ENCODE data around the gene TTC22.

Gene TTC22

DNA sequence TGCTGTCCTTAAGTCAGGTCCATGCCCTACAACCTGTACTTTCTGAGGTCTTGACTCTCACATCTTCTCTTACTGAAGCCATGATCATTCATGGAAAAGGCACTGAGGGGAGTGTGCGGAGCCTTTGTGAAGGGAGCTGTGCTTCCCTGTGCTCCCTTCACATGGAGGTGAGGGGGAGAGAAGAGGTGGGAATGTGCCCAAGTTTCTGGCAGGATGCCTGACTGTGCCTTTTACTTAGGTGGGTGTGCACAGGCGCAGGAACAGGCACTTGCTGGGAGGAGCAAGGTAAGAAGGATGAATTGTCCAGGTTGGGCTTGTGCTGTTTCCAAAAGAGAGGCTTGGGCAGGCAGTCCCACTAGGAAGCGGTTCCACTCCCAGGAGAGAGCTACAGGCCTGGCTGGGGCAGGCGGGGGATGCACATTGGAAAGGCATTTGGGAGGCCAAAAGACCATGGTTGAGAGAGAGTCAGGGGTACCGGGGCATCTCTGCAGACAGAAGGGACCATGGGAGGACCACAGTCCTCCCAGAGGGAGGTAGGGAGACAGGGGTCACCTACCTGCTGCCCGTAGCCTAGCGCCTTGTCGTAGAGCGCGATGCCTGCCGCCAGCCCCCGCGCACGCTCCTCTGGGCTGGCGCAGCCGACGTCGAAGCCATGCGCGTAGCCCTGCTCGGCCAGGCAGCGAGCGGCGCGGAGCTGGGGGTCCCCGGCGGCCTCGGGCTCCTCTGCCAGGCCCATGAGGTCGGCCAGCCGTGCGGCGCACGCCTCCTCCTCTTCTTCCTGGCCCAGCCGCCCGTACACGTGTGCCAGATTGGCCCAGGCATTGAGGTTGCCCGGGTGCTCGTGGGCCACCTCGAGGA is 853 bp downstream of the TTC22 start:
- no peak for DNase-seq (ENCODE audit: low read depth)
- no peak overlapping the region for H3K4me3 ChIP-seq (ENCODE audit: low read length)
- TF ChIP-seq, protein P1, sequence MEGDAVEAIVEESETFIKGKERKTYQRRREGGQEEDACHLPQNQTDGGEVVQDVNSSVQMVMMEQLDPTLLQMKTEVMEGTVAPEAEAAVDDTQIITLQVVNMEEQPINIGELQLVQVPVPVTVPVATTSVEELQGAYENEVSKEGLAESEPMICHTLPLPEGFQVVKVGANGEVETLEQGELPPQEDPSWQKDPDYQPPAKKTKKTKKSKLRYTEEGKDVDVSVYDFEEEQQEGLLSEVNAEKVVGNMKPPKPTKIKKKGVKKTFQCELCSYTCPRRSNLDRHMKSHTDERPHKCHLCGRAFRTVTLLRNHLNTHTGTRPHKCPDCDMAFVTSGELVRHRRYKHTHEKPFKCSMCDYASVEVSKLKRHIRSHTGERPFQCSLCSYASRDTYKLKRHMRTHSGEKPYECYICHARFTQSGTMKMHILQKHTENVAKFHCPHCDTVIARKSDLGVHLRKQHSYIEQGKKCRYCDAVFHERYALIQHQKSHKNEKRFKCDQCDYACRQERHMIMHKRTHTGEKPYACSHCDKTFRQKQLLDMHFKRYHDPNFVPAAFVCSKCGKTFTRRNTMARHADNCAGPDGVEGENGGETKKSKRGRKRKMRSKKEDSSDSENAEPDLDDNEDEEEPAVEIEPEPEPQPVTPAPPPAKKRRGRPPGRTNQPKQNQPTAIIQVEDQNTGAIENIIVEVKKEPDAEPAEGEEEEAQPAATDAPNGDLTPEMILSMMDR (conservative IDR thresholded peaks at IDR 0.05; ENCODE audit: low read depth, low read length): no peak

DNA sequence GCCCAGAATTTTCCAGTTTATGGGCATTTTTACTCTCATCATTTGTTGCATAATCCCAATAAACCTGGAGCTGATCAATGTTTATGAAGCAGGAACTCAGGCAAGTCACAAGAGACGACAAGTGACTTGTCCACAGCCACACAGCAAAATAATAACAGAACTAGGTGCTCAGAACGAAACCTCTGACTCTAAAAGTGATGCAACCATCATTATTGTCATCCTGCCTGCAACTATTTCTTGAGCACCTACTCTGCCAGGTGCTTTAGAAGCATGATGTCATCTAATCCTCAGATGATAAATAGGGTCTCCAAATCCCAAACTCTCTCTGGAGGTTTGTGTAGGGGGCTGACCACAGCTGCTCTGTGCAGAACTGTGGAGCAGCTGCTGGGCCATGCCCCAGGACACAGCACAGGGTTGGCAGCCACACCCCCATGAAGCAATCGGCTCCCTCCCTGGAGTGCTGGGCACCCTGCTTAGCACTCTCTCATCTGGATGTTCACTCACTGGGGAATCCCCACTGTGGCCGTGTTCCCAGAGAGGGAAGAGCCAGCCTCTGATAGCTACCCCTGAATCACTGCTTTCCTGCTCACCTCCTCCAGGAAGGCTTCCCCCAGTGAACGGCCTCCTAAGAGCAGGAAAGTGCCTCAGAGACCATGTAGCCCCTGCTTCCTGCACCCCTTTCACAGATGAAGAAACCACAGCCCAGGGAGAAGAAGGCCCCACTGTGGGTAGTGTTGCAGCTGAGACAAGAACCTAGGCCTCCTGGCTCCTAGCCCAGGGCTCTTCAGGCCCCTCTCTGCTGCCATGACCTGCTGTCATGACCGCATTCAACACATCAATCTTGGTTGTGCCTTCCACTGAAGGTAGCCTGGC is 2.1 kb downstream of the TTC22 start:
- no peak overlapping the region for H3K4me3 ChIP-seq (ENCODE audit: low read length)
- TF ChIP-seq, protein P1 (conservative IDR thresholded peaks at IDR 0.05; ENCODE audit: low read depth, low read length): no peak
- no peak for DNase-seq (ENCODE audit: low read depth)

DNA sequence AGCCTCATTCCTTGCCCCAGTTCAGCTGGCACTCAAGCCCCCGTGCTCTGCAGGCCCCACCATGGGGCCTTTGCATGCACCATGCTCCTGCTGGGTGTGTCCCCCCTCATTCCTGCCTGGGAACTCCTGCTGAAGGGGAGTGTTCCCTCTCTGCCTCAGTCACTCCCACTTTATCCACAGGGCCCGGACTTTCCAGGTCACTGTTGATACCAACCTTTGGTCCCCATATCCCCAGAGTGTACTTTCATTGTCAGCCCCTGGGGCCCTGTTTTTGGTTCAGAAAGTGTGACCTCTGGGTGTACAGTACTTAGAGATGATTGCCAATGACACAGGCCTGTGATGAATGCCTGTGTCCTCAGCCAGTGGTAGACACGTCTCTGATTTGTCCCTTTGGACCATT is 2.9 kb downstream of the TTC22 start:
- H3K4me3 ChIP-seq (ENCODE audit: low read length): no peak overlapping the region
- TF ChIP-seq, protein P1 (conservative IDR thresholded peaks at IDR 0.05; ENCODE audit: low read depth, low read length): no peak
- no peak for DNase-seq (ENCODE audit: low read depth)

DNA sequence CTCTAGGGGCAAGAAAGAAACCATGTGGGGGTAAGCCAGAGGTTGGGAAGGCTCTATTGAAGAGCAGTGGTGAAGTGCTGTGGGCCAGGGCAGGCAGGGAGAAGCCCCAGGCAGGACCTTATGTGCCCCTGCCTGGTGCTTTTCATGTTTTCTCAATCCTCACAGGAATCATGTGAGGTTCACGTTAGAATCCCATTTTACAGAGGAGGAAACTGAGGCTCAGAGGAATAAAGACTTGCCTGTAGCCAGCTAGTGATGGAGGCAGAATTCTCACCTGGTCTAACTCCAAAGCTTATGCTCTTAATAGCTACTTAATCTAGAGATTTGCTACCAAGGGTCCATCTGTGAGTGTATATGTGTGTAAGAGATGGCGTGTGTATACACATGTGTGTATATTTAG is 4.2 kb downstream of the TTC22 start:
- no peak for DNase-seq (ENCODE audit: low read depth)
- TF ChIP-seq, protein P1 (conservative IDR thresholded peaks at IDR 0.05; ENCODE audit: low read depth, low read length): no peak
- no peak overlapping the region for H3K4me3 ChIP-seq (ENCODE audit: low read length)

DNA sequence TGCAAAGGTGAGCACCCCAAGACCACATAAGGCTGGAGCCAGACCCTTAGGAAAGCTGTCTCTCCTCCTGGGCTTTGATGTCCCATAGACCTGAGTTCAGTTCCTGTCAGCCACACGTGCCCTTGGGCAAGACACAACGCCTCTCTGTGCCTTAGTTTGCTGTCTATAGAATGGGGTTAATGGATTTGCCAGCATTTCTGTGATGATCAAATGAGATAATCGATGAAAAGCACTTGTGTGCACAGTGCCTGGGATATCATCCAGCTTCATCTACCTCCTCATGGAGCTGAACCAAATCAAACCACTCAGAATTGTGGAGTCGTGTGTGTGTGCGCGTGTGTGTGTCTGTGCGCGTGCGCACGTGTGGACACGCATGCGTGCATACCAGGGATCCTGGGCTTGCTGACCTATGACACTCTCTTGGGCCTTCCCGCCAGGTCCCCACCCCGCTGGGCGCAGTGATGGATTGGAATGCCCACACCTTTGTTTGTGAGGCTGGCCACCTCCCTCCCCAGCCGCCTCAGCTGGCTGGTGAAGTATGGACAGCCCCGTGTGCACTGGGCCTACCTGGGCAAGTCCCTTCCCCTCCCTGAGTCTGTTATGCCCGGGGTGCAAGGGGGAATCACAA is 5.2 kb downstream of the TTC22 start:
- no peak for DNase-seq (ENCODE audit: low read depth)
- H3K4me3 ChIP-seq (ENCODE audit: low read length): no peak overlapping the region
- TF ChIP-seq, protein P1 (conservative IDR thresholded peaks at IDR 0.05; ENCODE audit: low read depth, low read length): no peak

DNA sequence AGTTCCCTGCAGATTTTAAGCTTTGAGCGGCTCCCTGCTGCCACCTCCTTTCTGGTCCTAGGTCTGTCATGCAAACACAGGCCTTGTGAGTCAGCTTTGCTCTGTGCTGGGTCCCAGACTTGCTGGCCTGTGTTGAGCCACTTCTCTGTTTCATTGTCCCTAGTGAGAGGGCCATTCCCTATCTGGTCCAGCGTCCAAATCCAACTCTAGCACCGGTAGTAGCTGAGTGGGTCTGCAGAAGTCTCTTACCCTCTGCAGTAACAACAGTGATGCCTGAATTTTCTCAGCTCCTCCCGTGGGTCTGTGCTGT is 5.8 kb downstream of the TTC22 start:
- no peak for DNase-seq (ENCODE audit: low read depth)
- no peak overlapping the region for H3K4me3 ChIP-seq (ENCODE audit: low read length)
- TF ChIP-seq, protein P1 (conservative IDR thresholded peaks at IDR 0.05; ENCODE audit: low read depth, low read length): no peak

All from retinal pigment epithelial cell (primary cell).